ENCODE data around the gene TCERG1L.
A peak's percentile ranks its signal among the peaks of the same experiment; 100 is the strongest.
"Not testable (repeated sequence)": the region's sequence is repeated elsewhere in the genome, so short reads cannot be mapped to it uniquely, and the experiment has no call there.

The TCERG1L gene

GRCh38 chr10:131116991-131117375 is 194.5 kb downstream of the TCERG1L start:
- DNase-seq: no peak

- DNase-seq: no peak
Observed at GRCh38 chr10:131116216-131116990, 195.1 kb downstream of the TCERG1L start.

- DNase-seq: no peak
Observed at GRCh38 chr10:131115801-131116200, 195.7 kb downstream of the TCERG1L start.

GRCh38 chr10:131115321-131115720 is 196.2 kb downstream of the TCERG1L start:
- DNase-seq: no peak

GRCh38 chr10:131114846-131115245 is 196.7 kb downstream of the TCERG1L start:
- DNase-seq: no peak

- DNase-seq: no peak
Observed at GRCh38 chr10:131113709-131114291, 197.7 kb downstream of the TCERG1L start.

GRCh38 chr10:131113165-131113564 is 198.4 kb downstream of the TCERG1L start:
- no peak for DNase-seq

- DNase-seq: no peak
Observed at GRCh38 chr10:131112691-131113090, 198.8 kb downstream of the TCERG1L start.

GRCh38 chr10:131111471-131112080 is 199.9 kb downstream of the TCERG1L start:
- DNase-seq: no peak

- DNase-seq: no peak
Observed at GRCh38 chr10:131111007-131111406, 200.5 kb downstream of the TCERG1L start.

GRCh38 chr10:131110241-131110783 is 201.2 kb downstream of the TCERG1L start:
- no peak for DNase-seq

GRCh38 chr10:131109726-131110125 is 201.8 kb downstream of the TCERG1L start:
- DNase-seq: peak; percentile 14 to 24

- no peak for DNase-seq
Observed at GRCh38 chr10:131109291-131109690, 202.2 kb downstream of the TCERG1L start.

GRCh38 chr10:131107970-131108369 is 203.6 kb downstream of the TCERG1L start:
- DNase-seq: no peak

GRCh38 chr10:131102676-131103075 is 208.8 kb downstream of the TCERG1L start:
- DNase-seq: no peak

- DNase-seq: no peak
Observed at GRCh38 chr10:131102147-131102546, 209.4 kb downstream of the TCERG1L start.

- DNase-seq: not testable (repeated sequence)
Observed at GRCh38 chr10:131100418-131101410, 210.8 kb downstream of the TCERG1L start.

- no peak for DNase-seq
Observed at GRCh38 chr10:131099028-131099726, 212.3 kb downstream of the TCERG1L start.

GRCh38 chr10:131098416-131098952 is 213.0 kb downstream of the TCERG1L start:
- no peak for DNase-seq

- no peak for DNase-seq
Observed at GRCh38 chr10:131096031-131096430, 215.5 kb downstream of the TCERG1L start.

GRCh38 chr10:131095313-131095580 is 216.3 kb downstream of the TCERG1L start:
- DNase-seq: no peak

Data from hippocampal formation (tissue), 2 donors.